ENCODE results near the gene OR5B3. TPM values are rescaled to one million over a fixed set of nuclear protein-coding genes. Genes with fewer than 3 reads are reported as not detected.
"Not testable (repeated sequence)": the region's sequence is repeated elsewhere in the genome, so short reads cannot be mapped to it uniquely, and the experiment has no call there.

Gene OR5B3
- total RNA-seq, result not detected

DNA sequence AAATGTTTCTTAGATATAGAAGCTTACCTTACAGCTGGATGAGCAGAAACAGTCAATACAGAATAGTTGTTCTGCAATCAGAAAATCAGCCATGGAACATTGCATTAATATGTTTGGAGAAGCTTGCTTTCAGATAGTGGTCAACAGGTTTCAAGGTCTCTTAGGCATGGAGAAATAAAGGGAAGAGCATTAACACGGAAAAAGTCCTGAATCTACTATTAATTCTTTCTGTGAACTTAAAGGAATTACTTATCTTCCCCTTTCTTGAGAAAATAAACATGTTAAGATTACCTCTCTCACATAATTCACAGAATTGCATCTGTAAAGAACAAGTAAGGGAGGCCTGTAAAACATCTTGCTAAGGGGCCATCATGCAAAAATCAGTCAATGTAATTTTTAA, at the start of gene OR5B3:
TSS of gene OR5B3 (minus strand) at position 101 of the 400 bp plus-strand sequence. CDS start 3,465 bp downstream, outside the sequence.
- H3K4me1 ChIP-seq (ENCODE audit: insufficient read depth, low read length), result no peaks in the 10 kb centered on the region
- no peaks in the 10 kb centered on the region for H3K27me3 ChIP-seq (ENCODE audit: insufficient read depth, low read length)
- H3K9me3 ChIP-seq (ENCODE audit: low read depth, low read length), result peaks cover 8% of the 10 kb centered on the region
- no peak within 1 kb of the TSS for H3K4me3 ChIP-seq (ENCODE audit: low read length)

DNA sequence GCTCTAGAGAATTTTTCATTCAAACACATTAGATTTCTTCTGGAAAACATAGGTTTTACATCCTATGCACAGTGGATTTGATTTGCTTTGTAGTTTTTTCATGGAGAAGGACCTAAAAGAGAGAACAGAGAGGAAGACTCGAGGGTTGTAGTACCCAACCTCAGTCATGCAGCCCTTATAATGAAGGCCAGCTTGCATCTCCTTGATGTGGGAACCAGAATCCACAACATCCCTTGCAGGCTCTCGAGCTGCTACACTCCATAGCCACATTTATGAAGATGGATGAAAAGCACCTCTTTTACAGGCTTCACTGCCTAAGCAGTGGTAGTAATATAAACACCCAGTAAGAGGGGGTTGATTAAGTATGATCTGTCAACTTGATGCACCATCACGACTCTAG, 44.9 kb upstream of the OR5B3 start:
- Histone ChIP-seq H3K4me3 (ENCODE audit: low read length) (no peak overlapping the region), H3K27me3 (ENCODE audit: insufficient read depth, low read length) (no peaks in the 10 kb centered on the region), H3K4me1 (ENCODE audit: insufficient read depth, low read length) (no peaks in the 10 kb centered on the region), H3K9me3 (ENCODE audit: low read depth, low read length) (no peaks in the 10 kb centered on the region)

DNA sequence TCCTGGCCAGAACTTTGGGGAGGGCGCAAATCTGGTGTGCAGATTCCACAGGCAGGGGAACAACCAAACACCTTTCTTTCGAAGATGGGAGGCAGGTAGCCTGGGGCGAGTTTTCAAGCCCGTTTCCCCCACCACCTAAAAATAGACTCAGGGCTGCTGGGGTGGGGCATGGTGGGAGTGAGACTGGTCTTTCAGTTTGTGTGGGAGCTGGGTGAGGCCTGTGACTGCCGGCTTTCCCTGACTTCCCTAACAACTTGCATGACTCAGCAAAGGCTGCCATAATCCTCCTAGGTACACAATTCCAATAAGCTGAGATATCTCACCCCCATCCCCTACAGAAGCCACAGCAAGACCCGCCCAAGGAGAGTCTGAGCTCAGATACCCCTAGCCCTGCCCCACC, 39.6 kb upstream of the OR5B3 start:
- Histone ChIP-seq H3K27me3 (ENCODE audit: insufficient read depth, low read length) (no peaks in the 10 kb centered on the region), H3K9me3 (ENCODE audit: low read depth, low read length) (no peaks in the 10 kb centered on the region), H3K4me1 (ENCODE audit: insufficient read depth, low read length) (no peaks in the 10 kb centered on the region), H3K4me3 (ENCODE audit: low read length) (no peak overlapping the region)

DNA sequence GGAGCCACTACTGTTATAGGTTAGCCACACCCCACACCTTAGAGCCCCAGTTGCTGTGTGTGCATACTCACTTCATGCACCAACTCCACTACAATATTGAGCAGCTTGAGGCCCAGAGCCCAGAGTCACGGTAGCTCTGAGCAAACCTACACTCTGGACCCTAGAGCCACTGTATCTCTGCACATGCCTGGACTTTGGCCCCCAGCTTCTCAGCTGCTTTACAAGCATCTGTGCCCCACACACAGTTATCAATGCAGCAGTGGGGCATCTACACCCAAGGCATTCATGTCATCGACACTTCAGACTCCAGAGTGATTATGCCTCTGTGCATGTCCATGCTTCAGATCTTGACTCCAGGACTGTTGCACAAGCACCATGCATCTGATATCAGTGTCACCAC, 37.6 kb upstream of the OR5B3 start:
- Histone ChIP-seq H3K27me3 (ENCODE audit: insufficient read depth, low read length) (no peaks in the 10 kb centered on the region), H3K9me3 (ENCODE audit: low read depth, low read length) (no peaks in the 10 kb centered on the region), H3K4me1 (ENCODE audit: insufficient read depth, low read length) (no peaks in the 10 kb centered on the region), H3K4me3 (ENCODE audit: low read length) (no peak overlapping the region)

DNA sequence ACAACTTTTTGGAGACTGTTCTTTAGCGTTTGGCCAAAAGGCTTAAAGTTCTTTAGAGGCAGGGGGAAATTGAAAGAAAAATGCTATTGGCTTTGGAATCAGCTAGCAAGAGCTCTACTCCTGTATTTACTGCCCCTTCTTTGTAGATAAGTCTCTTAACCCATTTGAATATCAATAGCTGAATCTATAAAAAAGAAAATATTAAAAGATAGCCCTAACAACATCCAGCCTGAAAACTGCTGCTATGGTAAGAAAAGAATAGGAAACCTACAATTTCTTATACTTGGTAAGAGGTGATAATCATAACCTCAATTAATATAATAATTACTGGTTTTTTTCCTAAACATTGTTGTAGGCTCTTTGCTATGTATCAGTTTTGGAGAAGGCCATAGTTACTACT, 35.5 kb upstream of the OR5B3 start, which contains the start of gene OR5B12:
TSS of gene OR5B12 (minus strand) at position 101 of the 400 bp plus-strand sequence. CDS start 2,085 bp downstream, outside the sequence.
- Histone ChIP-seq H3K4me1 (ENCODE audit: insufficient read depth, low read length) (no peaks in the 10 kb centered on the region), H3K4me3 (ENCODE audit: low read length) (no peak within 1 kb of the TSS), H3K9me3 (ENCODE audit: low read depth, low read length) (no peaks in the 10 kb centered on the region), H3K27me3 (ENCODE audit: insufficient read depth, low read length) (no peaks in the 10 kb centered on the region)

DNA sequence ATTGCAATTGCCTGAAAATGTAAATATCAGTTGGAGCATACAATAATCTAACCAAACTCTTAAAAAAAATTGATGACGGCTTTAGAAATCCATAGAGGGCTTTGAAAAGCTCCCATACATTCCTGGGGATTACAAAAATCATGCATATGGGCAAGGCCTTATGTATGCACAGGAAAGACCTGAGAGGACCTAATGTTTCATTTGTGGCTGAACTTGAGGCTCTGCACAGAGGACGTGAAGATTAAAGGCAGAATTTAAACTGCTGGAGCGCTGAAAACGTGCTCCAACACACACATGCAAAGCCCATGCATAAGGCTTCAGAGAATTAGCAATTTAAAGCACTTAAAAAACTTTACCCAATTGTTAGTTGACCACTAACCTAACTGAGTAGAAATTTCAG, 31.8 kb upstream of the OR5B3 start:
- no peaks in the 10 kb centered on the region for H3K4me1 ChIP-seq (ENCODE audit: insufficient read depth, low read length)
- H3K4me3 ChIP-seq (ENCODE audit: low read length), result no peak overlapping the region
- no peaks in the 10 kb centered on the region for H3K27me3 ChIP-seq (ENCODE audit: insufficient read depth, low read length)
- no peaks in the 10 kb centered on the region for H3K9me3 ChIP-seq (ENCODE audit: low read depth, low read length)

DNA sequence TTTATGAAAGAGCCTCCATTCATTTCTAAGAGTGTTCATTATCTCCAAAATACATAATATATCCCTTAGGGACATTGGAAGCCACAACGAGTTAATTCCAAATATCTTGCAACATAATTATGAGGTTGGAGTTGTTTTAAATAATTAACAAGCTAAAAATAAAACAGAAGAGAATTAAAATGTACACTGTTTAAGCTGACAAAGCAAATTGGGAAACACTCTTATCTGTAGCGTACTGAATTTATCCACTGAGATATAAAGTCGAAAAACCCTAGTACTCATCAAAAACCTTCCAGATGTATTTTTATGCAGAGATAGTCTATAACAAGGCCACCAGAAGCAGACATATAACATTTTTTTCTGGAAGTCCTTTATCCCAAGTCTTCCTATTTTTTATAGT, 27.5 kb upstream of the OR5B3 start:
- no peak overlapping the region for H3K4me3 ChIP-seq (ENCODE audit: low read length)
- peaks cover 9% of the 10 kb centered on the region for H3K9me3 ChIP-seq (ENCODE audit: low read depth, low read length)
- H3K4me1 ChIP-seq (ENCODE audit: insufficient read depth, low read length), result no peaks in the 10 kb centered on the region
- H3K27me3 ChIP-seq (ENCODE audit: insufficient read depth, low read length), result peaks cover 6% of the 10 kb centered on the region

DNA sequence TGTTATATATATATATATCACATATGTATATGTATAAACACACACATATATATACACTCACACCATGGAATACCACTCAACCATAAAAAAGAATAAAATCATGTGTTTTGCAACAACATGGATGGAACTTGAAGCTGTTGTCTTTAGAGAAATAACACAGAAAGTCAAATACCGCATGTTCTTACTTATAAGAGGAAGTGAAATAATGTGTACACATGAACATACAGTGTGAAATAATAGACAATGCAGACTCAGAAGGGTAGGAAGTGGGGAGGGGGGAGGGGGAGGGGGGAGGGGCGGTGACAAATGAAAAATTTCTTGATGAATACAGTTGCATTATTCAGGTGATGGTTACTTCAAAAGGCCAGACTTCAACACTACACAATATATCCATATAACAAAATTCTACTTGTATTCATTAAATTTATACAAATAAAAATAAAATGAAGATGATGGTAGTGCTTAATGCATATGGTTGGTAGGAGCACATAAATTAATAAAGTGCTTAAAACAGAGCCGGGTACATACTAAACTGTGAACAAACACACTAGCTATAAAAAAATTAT, 27.0 kb upstream of the OR5B3 start:
- H3K27me3 ChIP-seq (ENCODE audit: insufficient read depth, low read length), result peaks cover 6% of the 10 kb centered on the region
- H3K4me3 ChIP-seq (ENCODE audit: low read length), result no peak overlapping the region
- H3K9me3 ChIP-seq (ENCODE audit: low read depth, low read length), result peaks cover 14% of the 10 kb centered on the region
- H3K4me1 ChIP-seq (ENCODE audit: insufficient read depth, low read length), result no peaks in the 10 kb centered on the region

DNA sequence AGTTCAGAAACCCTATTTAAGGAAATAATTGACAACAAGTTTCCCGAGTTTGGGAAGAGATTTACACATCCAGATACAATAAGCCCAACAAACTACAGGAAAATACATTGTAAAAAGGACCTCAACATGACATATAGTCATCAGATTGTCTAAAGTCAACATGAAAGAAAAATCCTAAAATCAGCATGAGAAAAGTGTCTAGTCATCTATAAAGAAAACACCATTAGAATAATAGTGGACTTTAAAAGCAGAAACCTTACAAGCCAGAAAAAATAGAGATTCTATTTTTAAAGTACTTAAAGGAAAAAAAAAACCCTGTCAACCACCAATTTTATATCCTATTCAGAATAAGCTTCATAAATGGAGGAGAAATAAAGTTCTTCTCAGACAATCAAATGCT, 22.6 kb upstream of the OR5B3 start:
- no peaks in the 10 kb centered on the region for H3K4me1 ChIP-seq (ENCODE audit: insufficient read depth, low read length)
- H3K4me3 ChIP-seq (ENCODE audit: low read length), result no peak overlapping the region
- peaks cover 8% of the 10 kb centered on the region for H3K27me3 ChIP-seq (ENCODE audit: insufficient read depth, low read length)
- peaks cover 20% of the 10 kb centered on the region for H3K9me3 ChIP-seq (ENCODE audit: low read depth, low read length)

DNA sequence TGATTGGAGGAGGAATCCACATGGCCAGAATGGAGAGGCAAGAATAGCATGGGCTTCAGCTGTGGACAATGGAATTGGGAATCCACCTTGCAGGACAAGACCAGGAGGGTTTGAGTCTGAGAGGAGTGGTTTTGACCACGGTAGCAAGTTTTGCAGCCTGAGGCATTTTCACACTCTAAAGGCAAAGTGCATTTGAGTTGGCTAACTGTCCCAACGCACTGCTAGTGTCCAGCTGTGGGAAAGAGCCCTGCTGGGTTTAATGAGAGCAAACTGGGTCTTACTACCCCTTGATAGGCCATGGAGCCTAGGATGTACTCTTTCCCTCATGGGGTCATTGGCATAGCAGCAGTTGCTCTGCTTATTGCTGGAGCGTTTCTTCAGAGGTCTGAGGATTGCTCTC, 21.3 kb upstream of the OR5B3 start, which contains the start of gene OR5B2:
TSS of gene OR5B2 (minus strand) at position 101 of the 400 bp plus-strand sequence. CDS start 4,860 bp downstream, outside the sequence.
- H3K4me1 ChIP-seq (ENCODE audit: insufficient read depth, low read length), result no peaks in the 10 kb centered on the region
- H3K9me3 ChIP-seq (ENCODE audit: low read depth, low read length), result peaks cover 20% of the 10 kb centered on the region
- peaks cover 8% of the 10 kb centered on the region for H3K27me3 ChIP-seq (ENCODE audit: insufficient read depth, low read length)
- no peak within 1 kb of the TSS for H3K4me3 ChIP-seq (ENCODE audit: low read length)

DNA sequence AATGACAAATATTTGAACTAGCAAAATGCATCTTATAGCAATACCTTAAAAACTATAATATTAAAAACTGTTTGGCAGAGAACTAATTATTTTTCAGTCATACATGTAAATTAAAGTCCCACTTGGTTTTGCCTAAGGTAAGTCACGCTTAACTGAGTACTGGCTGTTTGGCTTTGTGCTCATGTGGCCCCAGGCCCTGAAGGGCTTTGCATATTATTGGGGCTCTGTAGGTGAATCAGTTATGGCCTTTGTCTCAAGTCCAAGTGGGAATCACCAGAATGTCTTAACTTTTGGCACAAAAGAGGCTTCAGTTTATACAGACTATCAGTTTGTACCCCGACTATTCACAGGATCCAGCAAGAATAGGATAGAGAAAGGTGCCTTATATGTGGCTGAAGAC, 7.1 kb downstream of the OR5B3 start:
- H3K9me3 ChIP-seq (ENCODE audit: low read depth, low read length); H3K4me3 ChIP-seq (ENCODE audit: low read length); H3K4me1 ChIP-seq (ENCODE audit: insufficient read depth, low read length); H3K27me3 ChIP-seq (ENCODE audit: insufficient read depth, low read length): not testable (repeated sequence)

DNA sequence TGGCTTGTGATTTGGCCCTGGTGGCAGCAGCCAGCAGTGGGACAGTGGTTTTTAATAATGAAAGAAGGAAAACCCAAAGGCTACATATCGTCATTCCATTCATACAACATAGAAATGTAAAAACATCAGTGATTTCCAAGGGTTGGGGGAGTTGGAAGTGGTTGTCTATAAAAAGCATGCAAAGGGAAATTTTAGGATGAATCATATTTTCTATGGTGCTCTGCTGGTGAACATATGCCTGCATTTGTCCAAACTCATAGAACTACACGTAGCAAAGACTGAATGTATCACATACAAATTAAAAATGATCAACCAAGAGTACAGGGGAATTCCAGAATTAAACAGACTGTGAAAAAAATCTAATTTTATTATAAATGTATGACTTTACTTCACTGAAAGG, 11.1 kb downstream of the OR5B3 start:
- Histone ChIP-seq H3K4me1 (ENCODE audit: insufficient read depth, low read length) (no peaks in the 10 kb centered on the region), H3K9me3 (ENCODE audit: low read depth, low read length) (no peaks in the 10 kb centered on the region), H3K4me3 (ENCODE audit: low read length) (no peak overlapping the region), H3K27me3 (ENCODE audit: insufficient read depth, low read length) (no peaks in the 10 kb centered on the region)

DNA sequence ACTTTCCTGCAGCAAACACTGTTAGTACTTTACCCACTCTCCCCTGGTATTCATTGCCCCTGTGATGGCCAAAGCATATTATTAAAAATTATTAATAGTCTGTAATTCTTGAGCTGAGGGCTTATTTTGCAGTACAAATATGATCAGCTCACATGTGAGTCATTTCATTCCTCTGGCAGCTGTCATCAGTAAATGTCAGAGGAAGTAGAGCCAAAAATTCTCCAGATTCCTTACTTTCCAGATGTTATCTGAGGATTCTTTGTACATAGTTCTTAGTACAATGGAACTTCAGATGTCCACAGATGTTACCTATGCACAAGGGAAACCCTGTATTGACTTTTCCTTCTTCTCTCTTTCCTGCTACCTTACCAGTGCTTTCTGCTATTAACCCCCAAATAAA, 12.5 kb downstream of the OR5B3 start:
- Histone ChIP-seq H3K27me3 (ENCODE audit: insufficient read depth, low read length) (no peaks in the 10 kb centered on the region), H3K4me1 (ENCODE audit: insufficient read depth, low read length) (no peaks in the 10 kb centered on the region), H3K9me3 (ENCODE audit: low read depth, low read length) (no peaks in the 10 kb centered on the region), H3K4me3 (ENCODE audit: low read length) (no peak overlapping the region)

DNA sequence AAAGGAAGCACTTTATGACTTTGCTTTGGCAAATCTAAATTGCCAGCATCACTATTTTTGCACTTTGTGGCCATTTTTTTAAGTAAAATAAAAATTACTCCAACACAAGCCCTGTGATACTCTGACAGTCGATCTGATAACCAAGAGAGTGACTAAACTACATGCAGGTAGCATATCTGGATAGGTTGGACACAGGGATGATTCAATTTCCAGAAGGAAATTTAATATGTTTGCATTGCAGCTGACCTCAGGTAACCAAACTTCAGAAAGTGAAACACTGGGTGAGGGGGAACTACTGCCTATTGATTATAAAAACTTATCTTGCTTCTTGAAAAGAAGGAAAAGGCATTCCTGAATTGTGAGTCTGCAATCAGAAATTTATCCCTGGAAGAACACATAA, 13.9 kb downstream of the OR5B3 start:
- Histone ChIP-seq H3K4me1 (ENCODE audit: insufficient read depth, low read length) (no peaks in the 10 kb centered on the region), H3K4me3 (ENCODE audit: low read length) (no peak overlapping the region), H3K9me3 (ENCODE audit: low read depth, low read length) (no peaks in the 10 kb centered on the region), H3K27me3 (ENCODE audit: insufficient read depth, low read length) (no peaks in the 10 kb centered on the region)

DNA sequence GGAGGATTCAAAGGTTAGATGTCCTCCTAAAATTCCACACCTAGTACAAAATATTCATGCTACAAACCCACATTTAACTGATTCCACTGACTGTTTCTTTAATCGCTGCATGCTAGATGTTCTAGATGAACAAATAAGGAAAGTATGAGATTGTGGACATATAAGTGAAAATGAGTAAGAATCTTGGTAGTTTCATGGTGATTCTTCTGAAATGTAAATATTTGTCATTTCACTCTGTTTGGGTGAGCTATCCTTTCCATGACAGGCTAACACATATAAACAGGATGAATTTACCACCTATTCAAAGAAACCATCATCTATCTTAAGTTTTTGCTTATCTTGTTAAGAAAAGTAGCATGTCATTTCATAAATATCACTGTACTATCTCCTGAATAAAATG, 14.8 kb downstream of the OR5B3 start:
- no peaks in the 10 kb centered on the region for H3K27me3 ChIP-seq (ENCODE audit: insufficient read depth, low read length)
- H3K4me3 ChIP-seq (ENCODE audit: low read length), result no peak overlapping the region
- H3K4me1 ChIP-seq (ENCODE audit: insufficient read depth, low read length), result no peaks in the 10 kb centered on the region
- H3K9me3 ChIP-seq (ENCODE audit: low read depth, low read length), result no peaks in the 10 kb centered on the region

DNA sequence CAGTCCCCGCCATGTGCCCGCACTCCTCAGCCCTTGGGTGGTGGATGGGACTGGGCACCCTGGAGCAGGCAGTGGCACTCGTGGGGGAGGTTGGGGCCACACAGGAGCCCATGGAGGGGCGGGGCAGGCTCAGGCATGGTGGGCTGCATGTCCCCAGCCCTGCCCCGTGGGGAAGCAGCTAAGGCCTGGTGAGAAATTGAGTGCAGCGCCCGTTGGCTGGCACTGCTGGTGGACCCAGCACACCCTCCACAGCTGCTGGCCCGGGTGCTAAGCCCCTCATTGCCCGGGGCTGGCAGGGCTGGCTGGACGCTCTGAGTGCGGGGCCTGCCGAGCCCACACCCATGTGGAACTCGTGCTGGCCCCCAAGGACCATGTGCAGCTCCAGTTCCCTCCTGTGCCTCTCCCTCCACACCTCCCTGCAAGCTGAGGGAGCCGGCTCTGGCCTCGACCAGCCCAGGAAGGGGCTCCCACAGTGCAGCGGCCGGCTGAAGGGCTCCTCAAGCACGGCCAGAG, 16.1 kb downstream of the OR5B3 start:
- no peaks in the 10 kb centered on the region for H3K9me3 ChIP-seq (ENCODE audit: low read depth, low read length)
- H3K4me1 ChIP-seq (ENCODE audit: insufficient read depth, low read length), result no peaks in the 10 kb centered on the region
- H3K27me3 ChIP-seq (ENCODE audit: insufficient read depth, low read length), result no peaks in the 10 kb centered on the region
- H3K4me3 ChIP-seq (ENCODE audit: low read length), result no peak overlapping the region

Data from mononuclear cell (primary cell).